Hepatocyte (in vitro differentiated cells): ENCODE measurements around the gene BPI.

Source experiments
- CTCF ChIP-seq: fragments of 200-600 bp; sonication (generic); IDR thresholded peaks from 2 replicates; pipeline ENCODE4 v1.5.1; 2016; ENCODE audit warnings: antibody characterized with exemption, mild to moderate bottlenecking; ENCODE audit not compliant: poor library complexity
- EZH2 ChIP-seq: fragments of 200-600 bp; sonication (generic); IDR thresholded peaks from 2 replicates; pipeline ENCODE4 v1.6.1; 2016; ENCODE audit warnings: antibody characterized with exemption, mild to moderate bottlenecking, borderline replicate concordance
- EZH2phosphoT487 ChIP-seq: fragments of 200-600 bp; sonication (generic); IDR thresholded peaks from one replicate; pipeline ENCODE4 v1.6.1; 2018; ENCODE audit warnings: antibody characterized with exemption, mild to moderate bottlenecking, low read depth, moderate library complexity; ENCODE audit not compliant: unreplicated experiment, severe bottlenecking

- TF ChIP-seq CTCF (no peak), EZH2 (no peak), EZH2phosphoT487 (no peak)
Observed at GRCh38 chr20:38342216-38342615, 38.3 kb downstream of the BPI start.
